ENCODE data around the gene KRTAP10-2.
"Not testable (repeated sequence)": the region's sequence is repeated elsewhere in the genome, so short reads cannot be mapped to it uniquely, and the experiment has no call there.

Gene KRTAP10-2

GRCh38 chr21:44594406-44594916 is 43.2 kb upstream of the KRTAP10-2 start:
- CTCF ChIA-PET, result no interaction called here
- POLR2A ChIA-PET (ENCODE audit: low non-redundant PET), result no interaction called here

GRCh38 chr21:44593598-44594405 is 42.5 kb upstream of the KRTAP10-2 start:
- no peak for DNase-seq (ENCODE audit: low spot score)
- no peak for TF ChIP-seq CTCF (conservative IDR thresholded peaks at IDR 0.05; ENCODE audit: low read depth)
- H3K27ac ChIP-seq, result no peak overlapping the region
- POLR2A ChIA-PET (ENCODE audit: low non-redundant PET), result no interaction called here
- CTCF ChIA-PET, result no interaction called here

More at GRCh38 chr21:44594406-44594916, 43.2 kb upstream of the KRTAP10-2 start:
- TF ChIP-seq CTCF (conservative IDR thresholded peaks at IDR 0.05; ENCODE audit: low read depth), result no peak
- DNase-seq (ENCODE audit: low spot score), result no peak
- no peak overlapping the region for H3K27ac ChIP-seq

- DNase-seq (ENCODE audit: low spot score), result no peak
- H3K27ac ChIP-seq, result no peak within 1 kb of the TSS
- POLR2A ChIA-PET (ENCODE audit: low non-redundant PET), result interaction anchor here (0.7 kb wide), 1 partner anchor 109 kb away, joined by 3 read pairs; no protein-coding TSS in a partner anchor
- TF ChIP-seq CTCF (conservative IDR thresholded peaks at IDR 0.05; ENCODE audit: low read depth), result no peak
- CTCF ChIA-PET, result no interaction called here
Observed at GRCh38 chr21:44592446-44593311, 41.4 kb upstream of the KRTAP10-2 start, which contains the start of gene KRTAP10-6. Gene KRTAP10-6 (minus strand): TSS chr21:44592505. CDS start chr21:44592484, 21 bp downstream.

- H3K27ac ChIP-seq; POLR2A ChIA-PET (ENCODE audit: low non-redundant PET): not testable (repeated sequence)
- CTCF ChIA-PET, result interaction anchor here (0.6 kb wide), 1 partner anchor 10 kb away, joined by 3 read pairs; no protein-coding TSS in a partner anchor
Observed at GRCh38 chr21:44591801-44592130, 40.5 kb upstream of the KRTAP10-2 start.

GRCh38 chr21:44590897-44591800 is 39.8 kb upstream of the KRTAP10-2 start:
- H3K27ac ChIP-seq; DNase-seq (ENCODE audit: low spot score); POLR2A ChIA-PET (ENCODE audit: low non-redundant PET): not testable (repeated sequence)
- CTCF ChIA-PET, result interaction anchor here (0.6 kb wide), 2 partner anchors 10 to 146 kb away, joined by 3 read pairs; no protein-coding TSS in a partner anchor

More at GRCh38 chr21:44591801-44592130, 40.5 kb upstream of the KRTAP10-2 start:
- not testable (repeated sequence) for DNase-seq (ENCODE audit: low spot score)

- DNase-seq (ENCODE audit: low spot score), result no peak
- no peak for TF ChIP-seq CTCF (conservative IDR thresholded peaks at IDR 0.05; ENCODE audit: low read depth)
- no peak overlapping the region for H3K27ac ChIP-seq
- ChIA-PET POLR2A (ENCODE audit: low non-redundant PET) (no interaction called here), CTCF (no interaction called here)
Observed at GRCh38 chr21:44590311-44590721, 39.0 kb upstream of the KRTAP10-2 start.
